Stimulated activated CD4-positive, alpha-beta T cell treated with anti-CD3 and anti-CD28 coated beads, Interleukin-1b, Interleukin-23, amount 100 ng/mL, for 48 hours (primary cell): Measurements from ENCODE around the gene ATOSA.

Experiments used
- DNase-seq: peaks from one replicate; pipeline ENCODE4 v3.0.0-alpha.2; 2020

Gene ATOSA

GRCh38 chr15:52651868-52652267 lies 27.3 kb downstream of the ATOSA start:
- peak; percentile 25 for DNase-seq

GRCh38 chr15:52651114-52651513 lies 28.1 kb downstream of the ATOSA start:
- DNase-seq: no peak

GRCh38 chr15:52649686-52650085 lies 29.5 kb downstream of the ATOSA start:
- no peak for DNase-seq

GRCh38 chr15:52645916-52646315 lies 33.3 kb downstream of the ATOSA start:
- no peak for DNase-seq

- no peak for DNase-seq
Observed at GRCh38 chr15:52642386-52643361, 36.5 kb downstream of the ATOSA start.

GRCh38 chr15:52636459-52636858 lies 42.7 kb downstream of the ATOSA start:
- DNase-seq: no peak

GRCh38 chr15:52635908-52636307 lies 43.3 kb downstream of the ATOSA start:
- DNase-seq: no peak
